Posterior vena cava (tissue), 2 donors: ENCODE measurements around the gene RSKR. TPM values are rescaled to one million over a fixed set of nuclear protein-coding genes. Genes with fewer than 3 reads are reported as not detected.
A peak's percentile ranks its signal among the peaks of the same experiment; 100 is the strongest.
"Not testable (repeated sequence)": the region's sequence is repeated elsewhere in the genome, so short reads cannot be mapped to it uniquely, and the experiment has no call there.

Experiments
- DNase-seq: peaks from one replicate; pipeline ENCODE4 v3.0.0-alpha.2; 2020; ENCODE audit warnings: low spot score
- intact Hi-C, 2 donors: fragments of 100-400 bp; cut with DNase I; formaldehyde crosslinking; loops; one replicate each; pipeline versions ENCODE4 v1.14.1 to v1.14.2; 2022 to 2023
- long read RNA-seq, 2 donors: library from polyadenylated mRNA; unstranded; transcript quantifications; one replicate each; pipeline ENCODE4 v2.0.0, GENCODE V29; 2020 to 2021
- total RNA-seq, 2 donors: library from RNA; stranded (reverse); fragmentation: NEBNext Ultra II Directional; extraction: Animal tissue kit (Norgen Biotek cat#: 25700); gene quantifications; one replicate each; pipeline ENCODE4 v1.2.1, GENCODE V29; 2021
- donor health status: DM: yes; HTN: yes; CAD: no.
- donor health status: DM: yes; HTN: yes; CAD: no.

RSKR gene, protein sequence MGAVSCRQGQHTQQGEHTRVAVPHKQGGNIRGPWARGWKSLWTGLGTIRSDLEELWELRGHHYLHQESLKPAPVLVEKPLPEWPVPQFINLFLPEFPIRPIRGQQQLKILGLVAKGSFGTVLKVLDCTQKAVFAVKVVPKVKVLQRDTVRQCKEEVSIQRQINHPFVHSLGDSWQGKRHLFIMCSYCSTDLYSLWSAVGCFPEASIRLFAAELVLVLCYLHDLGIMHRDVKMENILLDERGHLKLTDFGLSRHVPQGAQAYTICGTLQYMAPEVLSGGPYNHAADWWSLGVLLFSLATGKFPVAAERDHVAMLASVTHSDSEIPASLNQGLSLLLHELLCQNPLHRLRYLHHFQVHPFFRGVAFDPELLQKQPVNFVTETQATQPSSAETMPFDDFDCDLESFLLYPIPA
- total RNA-seq: 10 to 100 TPM in 1 of 2 donors, 1 to 10 TPM in 1; 4.7 to 10.1 TPM
- long read RNA-seq, donor 1, partial matches to known transcripts: 0 of 1 reads
- long read RNA-seq, donor 1, other reads (novel, unspliced or antisense): 0 of 1 reads
- long read RNA-seq, donor 2, partial matches to known transcripts: 0 of 1 reads
- long read RNA-seq, donor 2, other reads (novel, unspliced or antisense): 0 of 1 reads

GRCh38 chr17:28613931-28614381, at the start of gene RSKR:
TSS of gene RSKR (minus strand) at chr17:28614185. CDS start at chr17:28614161, 24 bp downstream.
- intact Hi-C loops: loop anchor here in 1 of 2 donors (5.0 kb wide), 1 partner anchor 117 kb away; no protein-coding TSS in a partner anchor
- no peak for DNase-seq

GRCh38 chr17:28663723-28664122, 49.7 kb upstream of the RSKR start:
- no peak for DNase-seq
- intact Hi-C loops: no loop called here

DNA sequence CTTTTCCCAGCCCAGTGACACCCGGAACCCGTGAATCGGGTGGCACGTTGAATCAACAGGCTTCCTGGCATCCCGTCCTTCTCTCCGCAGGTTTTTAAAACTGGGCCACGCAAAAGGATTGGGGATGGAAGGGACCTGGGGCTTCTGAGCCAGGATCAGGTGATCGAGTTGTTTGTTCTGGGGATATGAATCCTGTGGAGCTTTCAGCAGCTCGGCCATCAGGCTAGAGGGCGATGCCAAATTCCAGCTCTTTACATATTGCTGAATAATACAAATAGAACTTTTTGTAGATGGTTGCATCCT, 48.5 kb upstream of the RSKR start:
- DNase-seq: no peak
- intact Hi-C loops: no loop called here

DNA sequence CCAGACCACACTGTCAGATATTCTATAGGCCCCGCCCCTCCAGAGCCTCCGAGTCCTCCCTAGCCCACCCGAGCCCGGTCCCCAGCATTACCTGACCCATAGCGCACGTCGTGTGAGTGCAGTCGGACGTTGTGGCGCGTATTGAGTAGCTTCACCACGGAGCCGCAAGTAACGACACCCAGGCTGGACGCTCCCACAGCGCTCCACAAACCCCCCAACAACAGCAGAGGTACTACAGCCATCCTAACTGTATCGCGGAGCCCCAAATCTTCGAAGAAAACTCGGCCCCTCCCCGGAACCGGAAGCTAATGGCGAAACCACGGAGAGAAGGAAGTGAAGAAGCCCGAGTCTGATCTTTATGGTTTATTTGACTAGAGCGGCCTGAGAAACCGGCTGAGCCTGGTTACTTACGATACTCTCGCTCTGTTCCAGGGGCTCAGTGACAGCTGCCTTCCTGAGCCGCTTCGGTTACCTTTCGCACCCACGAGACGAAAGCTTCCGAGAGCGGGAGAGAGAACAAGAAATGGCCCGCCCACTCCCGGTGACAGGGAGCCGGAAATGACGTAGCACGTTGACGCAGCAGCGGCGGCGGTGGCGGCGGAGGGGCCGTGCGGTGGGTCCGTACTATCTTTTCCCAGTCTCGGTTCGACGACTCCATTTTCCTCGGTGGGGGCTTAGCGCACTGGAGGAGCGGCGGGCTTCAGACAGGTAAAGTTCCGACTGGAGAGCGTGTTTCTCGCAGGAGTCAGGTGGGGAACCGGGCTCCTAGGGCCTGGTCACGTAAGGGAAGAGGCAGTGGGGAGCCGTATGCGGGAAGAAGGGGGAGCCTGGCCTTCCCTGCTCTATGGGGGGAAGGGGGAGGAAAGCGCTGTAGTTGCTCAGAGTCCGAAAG, 47.9 kb upstream of the RSKR start, which contains the start of the genes SDF2 and SUPT6H:
SDF2 (minus strand) TSS at position 272 of the 892 bp plus-strand sequence; CDS start at position 242, 30 bp downstream.
SUPT6H (plus strand) TSS at position 571 of the 892 bp plus-strand sequence. CDS start 11,197 bp downstream, outside the sequence.
- intact Hi-C loops: no loop called here
- DNase-seq: peak; percentile 98

DNA sequence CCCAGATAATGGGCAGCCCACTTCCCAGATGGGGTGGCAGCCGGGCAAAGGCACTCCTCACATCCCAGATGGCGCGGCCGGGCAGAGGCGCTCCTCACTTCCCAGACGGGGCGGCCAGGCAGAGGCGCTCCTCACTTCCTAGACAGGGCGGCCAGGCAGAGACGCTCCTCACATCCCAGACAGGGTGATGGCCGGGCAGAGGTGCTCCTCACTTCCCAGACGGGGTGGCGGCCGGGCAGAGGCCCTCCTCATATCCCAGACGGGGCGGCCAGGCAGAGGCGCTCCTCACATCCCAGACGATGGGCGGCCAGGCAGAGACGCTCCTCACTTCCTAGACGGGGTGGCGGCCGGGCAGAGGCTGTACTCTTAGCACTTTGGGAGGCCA, 45.5 kb upstream of the RSKR start:
- DNase-seq: peak; percentile 48
- intact Hi-C loops: loop anchor here in 1 of 2 donors (10.0 kb wide), 1 partner anchor 1125 kb away; no protein-coding TSS in a partner anchor

GRCh38 chr17:28658766-28659496, 44.9 kb upstream of the RSKR start:
- not testable (repeated sequence) for DNase-seq
- intact Hi-C loops: loop anchor here in 1 of 2 donors (10.0 kb wide), 1 partner anchor 1124 kb away; no protein-coding TSS in a partner anchor

DNA sequence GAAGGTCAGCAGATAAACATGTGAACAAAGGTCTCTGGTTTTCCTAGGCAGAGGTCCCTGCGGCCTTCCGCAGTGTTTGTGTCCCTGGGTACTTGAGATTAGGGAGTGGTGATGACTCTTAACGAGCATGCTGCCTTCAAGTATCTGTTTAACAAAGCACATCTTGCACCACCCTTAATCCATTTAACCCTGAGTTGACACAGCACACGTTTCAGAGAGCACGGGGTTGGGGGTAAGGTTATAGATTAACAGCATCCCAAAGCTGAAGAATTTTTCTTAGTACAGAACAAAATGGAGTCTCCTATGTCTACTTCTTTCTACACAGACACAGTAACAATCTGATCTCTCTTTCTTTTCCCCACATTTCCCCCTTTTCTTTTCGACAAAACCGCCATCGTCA, 44.4 kb upstream of the RSKR start:
- DNase-seq: not testable (repeated sequence)
- intact Hi-C loops: loop anchor here in 1 of 2 donors (10.0 kb wide), 1 partner anchor 1124 kb away; no protein-coding TSS in a partner anchor

- intact Hi-C loops: loop anchor here in 1 of 2 donors (10.0 kb wide), 1 partner anchor 1123 kb away; no protein-coding TSS in a partner anchor
- no peak for DNase-seq
Observed at GRCh38 chr17:28657756-28658155, 43.8 kb upstream of the RSKR start.

DNA sequence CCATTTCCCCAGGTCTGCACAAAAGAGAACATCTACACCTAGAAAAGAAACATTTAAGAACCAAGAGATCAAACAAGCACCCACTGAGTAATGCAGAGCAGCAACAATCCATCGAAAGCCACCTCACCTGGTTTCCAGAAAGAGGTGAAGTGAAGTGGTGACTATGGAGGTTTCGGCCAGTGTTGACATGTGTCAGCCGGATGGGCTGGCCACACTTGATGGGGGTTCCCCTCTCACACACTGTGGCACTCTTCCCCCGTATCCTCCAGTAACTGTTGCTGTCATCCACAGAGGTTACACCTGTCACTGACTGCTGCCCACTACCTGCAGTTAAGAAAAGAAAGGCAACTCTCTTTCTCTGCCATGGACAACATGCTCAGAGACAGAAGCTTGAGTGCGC, 41.2 kb upstream of the RSKR start:
- peak; percentile 17 for DNase-seq
- intact Hi-C loops: loop anchor here in 1 of 2 donors (10.0 kb wide), 1 partner anchor 1120 kb away; no protein-coding TSS in a partner anchor

GRCh38 chr17:28648698-28649097, 34.7 kb upstream of the RSKR start:
- intact Hi-C loops: no loop called here

DNA sequence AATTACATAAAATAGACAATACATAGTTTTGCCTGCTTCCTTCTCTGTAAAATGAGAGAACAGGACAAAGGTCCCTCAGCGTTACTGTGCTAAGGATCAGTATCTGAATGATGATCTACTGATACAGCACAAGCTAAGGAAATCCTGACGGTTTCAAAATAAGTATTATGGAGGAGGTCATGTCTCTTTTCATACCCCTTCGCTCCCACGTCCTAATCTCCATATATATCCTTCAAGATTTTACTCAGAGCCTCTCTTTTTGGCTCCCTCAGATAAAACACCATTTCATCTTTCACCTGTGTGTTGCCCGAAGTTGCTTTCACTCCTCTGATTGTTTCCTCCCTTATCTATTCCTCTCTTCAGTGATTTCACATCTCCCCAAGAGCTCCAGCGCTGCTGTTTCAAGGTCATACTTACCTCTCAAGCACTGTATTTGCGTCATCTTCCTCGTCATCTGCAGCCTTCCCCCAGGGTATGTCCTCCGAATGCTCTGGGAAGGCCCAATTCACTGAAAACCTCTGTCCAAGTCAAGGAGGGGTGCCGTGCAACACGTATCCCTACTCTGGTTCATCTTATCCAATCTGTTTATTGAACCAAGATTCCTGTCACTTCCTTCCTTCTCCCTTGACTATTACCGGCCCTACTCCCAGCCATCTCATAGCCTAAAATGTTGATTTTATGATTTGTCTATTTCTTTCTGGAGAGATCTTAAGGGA, 32.2 kb upstream of the RSKR start:
- intact Hi-C loops: no loop called here
- no peak for DNase-seq

More at GRCh38 chr17:28648698-28649097, 34.7 kb upstream of the RSKR start:
- no peak for DNase-seq

DNA sequence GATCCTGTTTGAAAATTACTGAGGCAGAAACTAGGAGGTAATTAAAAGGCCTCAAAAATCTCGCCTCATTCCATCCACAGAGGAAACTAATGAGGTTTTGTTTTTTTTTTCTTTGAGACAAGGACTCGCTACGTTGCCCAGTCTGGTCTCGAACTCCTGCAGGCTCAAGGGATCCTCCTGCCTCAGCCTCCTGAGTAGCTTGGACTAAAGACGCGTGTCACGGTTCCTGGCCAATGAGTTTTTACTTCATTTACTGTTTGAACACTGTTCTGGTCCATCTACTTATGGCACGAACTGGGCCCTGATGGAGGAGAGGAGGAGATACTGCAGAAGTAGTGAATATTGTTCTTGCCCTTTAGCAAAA, 31.6 kb upstream of the RSKR start:
- no peak for DNase-seq
- intact Hi-C loops: no loop called here

DNA sequence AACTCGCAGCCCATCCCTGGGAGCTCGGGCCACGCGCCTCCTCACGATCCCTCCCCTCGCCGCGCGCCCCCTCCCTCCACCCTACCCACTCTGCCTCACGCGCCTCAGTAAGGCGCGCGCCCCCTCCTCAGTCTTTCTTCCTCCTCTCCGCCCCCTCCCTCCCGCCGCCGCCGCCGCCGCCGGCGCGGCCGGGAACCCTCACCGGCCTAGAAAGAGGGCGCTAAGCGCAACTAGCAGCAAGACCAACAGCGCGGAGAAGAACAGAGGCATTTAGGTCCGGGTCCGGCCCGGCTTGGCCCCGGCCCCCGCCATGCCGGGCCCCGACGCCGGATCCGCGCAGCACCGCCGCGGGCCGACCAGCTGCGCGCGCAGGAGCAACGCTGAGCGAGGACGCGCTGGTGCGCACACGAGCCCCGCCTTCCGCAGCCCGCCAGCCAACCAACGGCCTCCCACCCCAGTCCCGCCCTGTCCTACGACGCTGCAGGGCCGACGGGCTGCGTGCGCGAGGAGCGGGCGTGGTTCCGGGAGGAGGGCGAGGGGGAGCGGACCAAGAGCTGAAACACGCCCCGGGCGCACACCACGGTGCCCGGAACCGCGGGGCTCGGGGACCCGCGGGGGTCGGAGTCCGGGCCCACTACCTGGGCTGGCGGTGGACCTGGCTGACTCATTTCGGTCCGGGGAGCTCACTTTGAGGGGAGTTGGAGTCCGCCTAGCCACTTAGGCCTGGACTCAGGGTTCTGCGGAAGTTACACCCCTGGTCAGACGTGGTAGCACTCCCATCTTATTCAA, 31.0 kb upstream of the RSKR start, which contains the start of gene BLTP2:
BLTP2 (minus strand) TSS at position 372 of the 789 bp plus-strand sequence; CDS start at position 270, 102 bp downstream.
- intact Hi-C loops: loop anchor here in 1 of 2 donors (5.0 kb wide), 1 partner anchor 1467 kb away; no protein-coding TSS in a partner anchor
- DNase-seq: peak; percentile 99

DNA sequence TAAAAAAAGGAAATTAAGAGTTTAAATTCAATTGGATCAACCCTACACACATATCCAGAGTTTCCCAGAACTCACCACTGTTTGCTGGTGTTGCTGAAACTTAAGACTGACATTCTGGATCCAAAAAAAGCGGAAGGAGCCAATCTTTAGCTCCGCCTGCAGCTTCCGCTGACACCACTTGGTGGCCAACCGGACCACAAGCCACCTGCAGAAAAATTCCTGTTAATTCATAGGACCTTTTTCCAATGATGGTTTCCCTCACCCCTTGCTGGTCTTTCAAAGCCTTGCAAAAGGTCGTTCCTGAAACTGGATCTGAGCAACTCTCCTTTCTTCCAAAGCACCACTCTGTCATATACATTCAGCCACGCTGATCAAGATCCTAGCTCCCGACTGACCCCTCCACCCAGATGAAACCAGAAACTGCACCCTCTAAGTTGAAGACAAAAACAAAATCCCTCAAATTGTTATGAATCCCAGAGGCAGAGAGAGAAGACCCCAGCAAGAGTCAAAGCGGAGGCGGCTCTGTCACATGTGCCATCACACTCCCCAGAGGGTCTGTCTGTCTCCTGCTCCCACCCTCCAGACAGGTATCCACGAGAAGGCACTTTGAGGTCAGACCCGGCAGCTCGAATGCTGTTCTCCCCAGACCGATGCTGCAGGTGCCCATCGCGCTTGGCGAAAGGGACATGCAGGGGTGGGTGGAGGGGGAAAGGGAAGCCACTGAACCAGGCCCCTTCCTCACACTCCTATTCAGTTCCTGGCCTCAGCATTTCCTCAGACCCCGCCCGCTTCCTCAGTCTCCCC, 30.2 kb upstream of the RSKR start:
- intact Hi-C loops: loop anchor here in 1 of 2 donors (5.0 kb wide), 1 partner anchor 1468 kb away; no protein-coding TSS in a partner anchor
- DNase-seq: no peak

- DNase-seq: no peak
- intact Hi-C loops: loop anchor here in 1 of 2 donors (5.0 kb wide), 1 partner anchor 1471 kb away; no protein-coding TSS in a partner anchor
Observed at GRCh38 chr17:28641579-28641978, 27.6 kb upstream of the RSKR start.

DNA sequence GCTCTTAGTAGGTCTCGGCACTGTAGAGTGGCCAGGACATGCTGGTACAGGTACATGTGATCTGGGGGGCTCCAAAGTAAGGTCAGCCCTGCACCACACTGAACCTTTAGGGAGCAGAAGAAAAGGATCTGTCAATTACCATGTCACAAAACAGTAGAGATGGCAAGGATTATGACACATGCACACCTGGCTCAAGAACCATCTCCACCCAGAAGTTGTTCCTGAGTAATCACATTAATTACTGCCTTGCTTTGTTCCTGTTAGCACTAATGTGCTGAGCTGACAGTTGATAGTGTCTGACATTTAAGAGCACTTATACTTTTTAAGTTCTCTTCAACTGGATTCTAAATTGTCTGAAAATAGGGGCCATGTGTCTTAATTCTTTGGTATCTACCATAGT, 21.5 kb upstream of the RSKR start:
- intact Hi-C loops: no loop called here
- no peak for DNase-seq
